IMR-90 (cell line): Measurements from ENCODE around the gene CLEC1A. TPM values are rescaled to one million over a fixed set of nuclear protein-coding genes. Genes with fewer than 3 reads are reported as not detected.

Source experiments
- ATAC-seq: fragments of 200-7000 bp; cut with Tn5 transposase; 2 replicates; pipeline ENCODE4 v1.9.1; 2020; ENCODE audit warnings: low read depth, mild to moderate bottlenecking, moderate library complexity
- BruUV-seq: library from RNA; stranded (reverse); fragments of 400-500 nt; replicated peaks from 2 replicates; lab custom pipeline; 2021; lab: Mats Ljungman, UMichigan
- CTCF ChIA-PET: fragments of 300-600 bp; formaldehyde crosslinking; extraction: SDS; loops from one replicate; lab custom pipeline; 2021; ENCODE audit warnings: antibody characterized with exemption; lab: Yijun Ruan, JAX
- POLR2A ChIA-PET: fragments of 300-600 bp; sonication (Branson Sonifier 250); formaldehyde crosslinking; loops from one replicate; lab custom pipeline; 2022; ENCODE audit warnings: antibody characterized with exemption; ENCODE audit not compliant: unreplicated experiment; lab: Charles Lee
- DNase-seq: peaks from one replicate; pipeline ENCODE4 v3.0.0; 2013
- H2AFZ ChIP-seq: replicated peaks from 2 replicates; pipeline ENCODE3; 2013; ENCODE audit warnings: low read length, mild to moderate bottlenecking; ENCODE audit not compliant: poor library complexity
- H2AK5ac ChIP-seq: 2 replicates; pipeline ENCODE4 v1.6.1; 2013; ENCODE audit warnings: low read depth, low read length, inconsistent platforms
- H2AK9ac ChIP-seq: replicated peaks from 2 replicates; pipeline ENCODE3; 2013; ENCODE audit warnings: mild to moderate bottlenecking, low read depth, low read length, moderate library complexity; ENCODE audit not compliant: poor library complexity
- H2BK120ac ChIP-seq: 2 replicates; pipeline ENCODE4 v1.6.1; 2013; ENCODE audit warnings: low read depth, low read length, inconsistent platforms
- H2BK15ac ChIP-seq: 3 replicates; pipeline ENCODE4 v1.6.1; 2013; ENCODE audit warnings: low read depth, low read length, inconsistent platforms
- H2BK20ac ChIP-seq: 2 replicates; pipeline ENCODE4 v1.6.1; 2013; ENCODE audit warnings: low read depth, mild to moderate bottlenecking, inconsistent platforms, low read length, moderate library complexity
- H2BK5ac ChIP-seq: 2 replicates; pipeline ENCODE4 v1.6.1; 2013; ENCODE audit warnings: mild to moderate bottlenecking, low read depth, low read length, inconsistent platforms; ENCODE audit not compliant: poor library complexity, severe bottlenecking
- H3K14ac ChIP-seq: replicated peaks from 2 replicates; pipeline ENCODE4 v1.6.1; 2013; ENCODE audit warnings: low read depth, low read length, inconsistent platforms
- H3K18ac ChIP-seq: 2 replicates; pipeline ENCODE4 v1.6.1; 2013; ENCODE audit warnings: low read depth, low read length, control low read depth
- H3K23ac ChIP-seq: 2 replicates; pipeline ENCODE4 v1.6.1; 2013; ENCODE audit warnings: low read depth, low read length, inconsistent platforms
- H3K27ac ChIP-seq: 2 replicates; pipeline ENCODE4 v1.5.1; 2013; ENCODE audit warnings: mild to moderate bottlenecking, control low read depth, low read length; ENCODE audit not compliant: insufficient read depth
- H3K27me3 ChIP-seq: 2 replicates; pipeline ENCODE4 v1.6.1; 2013; ENCODE audit warnings: low read length; ENCODE audit not compliant: control insufficient read depth, insufficient read depth
- H3K36me3 ChIP-seq: 2 replicates; pipeline ENCODE4 v1.6.1; 2013; ENCODE audit warnings: low read length, mixed read lengths; ENCODE audit not compliant: control insufficient read depth, insufficient read depth
- H3K4ac ChIP-seq: 2 replicates; pipeline ENCODE4 v1.6.1; 2013; ENCODE audit warnings: low read depth, low read length, inconsistent platforms
- H3K4me1 ChIP-seq: 2 replicates; pipeline ENCODE4 v1.6.1; 2013; ENCODE audit warnings: low read length, mixed read lengths; ENCODE audit not compliant: control insufficient read depth, insufficient read depth
- H3K4me2 ChIP-seq: 2 replicates; pipeline ENCODE4 v1.6.1; 2013; ENCODE audit warnings: low read depth, mild to moderate bottlenecking, control low read depth, low read length, moderate library complexity
- H3K4me3 ChIP-seq: 2 replicates; pipeline ENCODE4 v1.5.1; 2013; ENCODE audit warnings: low read depth, mild to moderate bottlenecking, control low read depth, low read length, moderate library complexity; ENCODE audit not compliant: insufficient read depth
- H3K56ac ChIP-seq: 2 replicates; pipeline ENCODE4 v1.6.1; 2013; ENCODE audit warnings: low read length, inconsistent platforms; ENCODE audit not compliant: insufficient read depth; ENCODE audit errors: extremely low read depth
- H3K79me1 ChIP-seq, 2 experiments: 2 replicates each; pipeline ENCODE4 v1.6.1; 2013; ENCODE audit warnings: low read length in 2 of 2, inconsistent platforms in 1 of 2, low read depth in 1 of 2
- H3K9ac ChIP-seq: 2 replicates; pipeline ENCODE4 v1.6.1; 2013; ENCODE audit warnings: low read depth, low read length, control low read depth
- H3K9me1 ChIP-seq: 2 replicates; pipeline ENCODE4 v1.6.1; 2013; ENCODE audit warnings: low read length, inconsistent platforms; ENCODE audit not compliant: insufficient read depth
- H3K9me3 ChIP-seq: 2 replicates; pipeline ENCODE4 v1.6.1; 2013; ENCODE audit warnings: low read length; ENCODE audit not compliant: control insufficient read depth, insufficient read depth
- H4K20me1 ChIP-seq: 2 replicates; pipeline ENCODE4 v1.6.1; 2013; ENCODE audit warnings: low read length, inconsistent platforms; ENCODE audit not compliant: insufficient read depth
- H4K5ac ChIP-seq: 2 replicates; pipeline ENCODE4 v1.6.1; 2013; ENCODE audit warnings: mild to moderate bottlenecking, low read depth, low read length, control low read depth
- H4K8ac ChIP-seq, 2 experiments: 2 replicates each; pipeline ENCODE4 v1.6.1; 2013; ENCODE audit warnings: low read depth in 2 of 2, low read length in 2 of 2, control low read depth in 1 of 2, inconsistent platforms in 1 of 2
- H4K91ac ChIP-seq: 2 replicates; pipeline ENCODE4 v1.6.1; 2013; ENCODE audit warnings: low read depth, low read length, inconsistent platforms; ENCODE audit not compliant: insufficient read depth
- BHLHE40 ChIP-seq: fragments of 150-350 bp; IDR thresholded peaks from 2 replicates; pipeline ENCODE4 v1.6.1; 2016; ENCODE audit warnings: mild to moderate bottlenecking, low read depth, low read length
- CEBPB ChIP-seq: IDR thresholded peaks from 2 replicates; pipeline ENCODE4 v1.6.1; 2012; ENCODE audit warnings: low read depth, low read length, improper control_type of control experiment
- CHD1 ChIP-seq: IDR thresholded peaks from 2 replicates; pipeline ENCODE4 v1.6.1; 2012; ENCODE audit warnings: low read depth, low read length, improper control_type of control experiment
- CTCF ChIP-seq: conservative IDR thresholded peaks from 2 replicates; pipeline ENCODE4 v1.5.1; 2012; ENCODE audit warnings: mild to moderate bottlenecking, low read depth, low read length, improper control_type of control experiment
- ELK1 ChIP-seq: fragments of 150-350 bp; IDR thresholded peaks from 2 replicates; pipeline ENCODE4 v1.6.1; 2016; ENCODE audit warnings: low read depth, mild to moderate bottlenecking, low read length, moderate library complexity, borderline replicate concordance
- FOS ChIP-seq: fragments of 150-350 bp; IDR thresholded peaks from 2 replicates; pipeline ENCODE4 v1.6.1; 2016; ENCODE audit warnings: low read depth, low read length
- MAFK ChIP-seq: IDR thresholded peaks from 2 replicates; pipeline ENCODE4 v1.6.1; 2012; ENCODE audit warnings: low read depth, low read length, improper control_type of control experiment
- MAZ ChIP-seq: IDR thresholded peaks from 2 replicates; pipeline ENCODE4 v1.6.1; 2012; ENCODE audit warnings: low read depth, mild to moderate bottlenecking, low read length, improper control_type of control experiment, moderate library complexity, borderline replicate concordance
- MXI1 ChIP-seq: IDR thresholded peaks from 2 replicates; pipeline ENCODE4 v1.6.1; 2012; ENCODE audit warnings: low read depth, mild to moderate bottlenecking, low read length, moderate library complexity, borderline replicate concordance
- NFE2L2 ChIP-seq: fragments of 150-350 bp; IDR thresholded peaks from 2 replicates; pipeline ENCODE4 v1.6.1; 2016; ENCODE audit warnings: low read depth, mild to moderate bottlenecking, low read length
- POLR2A ChIP-seq: IDR thresholded peaks from 2 replicates; pipeline ENCODE4 v1.6.1; 2012; ENCODE audit warnings: mild to moderate bottlenecking, low read depth, low read length
- RAD21 ChIP-seq: IDR thresholded peaks from 2 replicates; pipeline ENCODE4 v1.6.1; 2012; ENCODE audit warnings: low read length, improper control_type of control experiment
- RCOR1 ChIP-seq: IDR thresholded peaks from 2 replicates; pipeline ENCODE4 v1.6.1; 2012; ENCODE audit warnings: mild to moderate bottlenecking, low read length, improper control_type of control experiment; ENCODE audit not compliant: insufficient replicate concordance
- RFX5 ChIP-seq: IDR thresholded peaks from 2 replicates; pipeline ENCODE4 v1.8.0; 2012; ENCODE audit warnings: low read depth, mild to moderate bottlenecking, low read length, moderate library complexity
- SMC3 ChIP-seq: fragments of 150-350 bp; IDR thresholded peaks from 2 replicates; pipeline ENCODE4 v1.6.1; 2016; ENCODE audit warnings: low read depth, mild to moderate bottlenecking, antibody characterized with exemption, low read length, moderate library complexity
- USF2 ChIP-seq: fragments of 150-350 bp; IDR thresholded peaks from 2 replicates; pipeline ENCODE4 v1.6.1; 2017; ENCODE audit warnings: mild to moderate bottlenecking, antibody characterized with exemption, low read length, low read depth
- WGBS, 2 experiments: methylation state at CpG; one replicate each; pipeline versions ENCODE4 v1.1.5 to v1.1.7; 2013; ENCODE audit warnings: missing lambda C conversion rate in 2 of 2; ENCODE audit not compliant: insufficient read length in 1 of 2; ENCODE audit errors: extremely low coverage in 2 of 2; 5-methylcytosine and 5-hydroxymethylcytosine counted together
- dilution Hi-C: fragments of 300-500 bp; cut with HindIII; formaldehyde crosslinking; loops from one replicate; pipeline ENCODE4 v1.14.3; 2018; ENCODE audit warnings: low sequenced_read_pairs; ENCODE audit not compliant: unreplicated experiment
- in situ Hi-C: fragments of 300-500 bp; cut with MboI; formaldehyde crosslinking; loops from 3 replicates; pipeline ENCODE4 v1.14.3; 2019; ENCODE audit warnings: low sequenced_read_pairs, inconsistent platforms, mixed read lengths
- intact Hi-C: fragments of 100-400 bp; cut with micrococcal nuclease; formaldehyde crosslinking; loops from 2 replicates; pipeline ENCODE4 v1.10.0; 2022
- polyA plus RNA-seq, 3 experiments: library from polyadenylated mRNA; depleted of rRNA; stranded (reverse); fragments of >200 nt; gene quantifications; 2 replicates each; pipeline ENCODE4 v1.2.3, GENCODE V29; 2012; ENCODE audit warnings: low replicate concordance in 1 of 3
- total RNA-seq: library from RNA; depleted of rRNA; stranded (reverse); fragments of >200 nt; gene quantifications from 2 replicates; pipeline ENCODE4 v1.2.3, GENCODE V29; 2012

CLEC1A gene
- total and polyA plus RNA-seq, 2 of the 4 experiments (the other 2 are of a cell fraction) = not detected

- ChIA-PET CTCF (no interaction called here), POLR2A (no interaction called here)
- no peaks in the 10 kb centered on the region for H3K79me1 ChIP-seq
- H3K36me3 ChIP-seq = no peaks in the 10 kb centered on the region
- ATAC-seq = no peak
- H2BK20ac ChIP-seq = no peak overlapping the region
- H3K27me3 ChIP-seq = no peaks in the 10 kb centered on the region; the same call in 1 of the 2 replicates
- in situ Hi-C loops (no loop called here), dilution Hi-C loops (no loop called here), intact Hi-C loops (loop anchor here (5.0 kb wide), 1 partner anchor 40 kb away; no protein-coding TSS in a partner anchor)
- H3K4me2 ChIP-seq = no peak overlapping the region
- H3K4ac ChIP-seq = no peak overlapping the region
- no peak overlapping the region for H2BK120ac ChIP-seq
- H3K9me1 ChIP-seq = no peaks in the 10 kb centered on the region
- no peak overlapping the region for H3K9ac ChIP-seq
- no peak overlapping the region for H3K4me3 ChIP-seq
- no peak overlapping the region for H3K23ac ChIP-seq
- BruUV-seq = no TSS peak
- H4K20me1 ChIP-seq = no peaks in the 10 kb centered on the region
- H3K18ac ChIP-seq = no peak overlapping the region
- H3K56ac ChIP-seq = no peak overlapping the region
- H2AK9ac ChIP-seq = no peak overlapping the region
- H2BK5ac ChIP-seq = no peak overlapping the region
- TF ChIP-seq POLR2A (no peak), NFE2L2 (no peak), RAD21 (no peak), CEBPB (no peak), BHLHE40 (no peak), RCOR1 (no peak), MAZ (no peak), USF2 (no peak), ELK1 (no peak), RFX5 (no peak), CTCF (no peak), CHD1 (no peak), SMC3 (no peak), FOS (no peak), MXI1 (no peak), MAFK (no peak)
- no peaks in the 10 kb centered on the region for H3K9me3 ChIP-seq
- no peak overlapping the region for H2AK5ac ChIP-seq
- H4K8ac ChIP-seq = no peak overlapping the region
- H3K4me1 ChIP-seq = no peaks in the 10 kb centered on the region
- H4K5ac ChIP-seq = no peak overlapping the region
- H4K91ac ChIP-seq = no peak overlapping the region
- H2BK15ac ChIP-seq = no peak overlapping the region
- no peak overlapping the region for H2AFZ ChIP-seq
- no peak overlapping the region for H3K27ac ChIP-seq
- no peak for DNase-seq
- 93% methylated on average over 2 of the region's 7 CpGs; no CpG with 5 or more reads in 1 of the 2 experiments for WGBS, 2 experiments
- no peak overlapping the region for H3K14ac ChIP-seq
Observed at GRCh38 chr12:10052193-10052913, 46.4 kb downstream of the CLEC1A start.
